ENCODE data around the gene POLDIP2. TPM values are rescaled to one million over a fixed set of nuclear protein-coding genes. Genes with fewer than 3 reads are reported as not detected.

POLDIP2 gene
- total RNA-seq, 1 donor from 2014 or later = 45.9 TPM

GRCh38 chr17:28397687-28398279, 40.5 kb upstream of the POLDIP2 start:
- Histone ChIP-seq H3K4me3 (no peak overlapping the region), H3K9me3 (no peaks in the 10 kb centered on the region), H3K36me3 (no peaks in the 10 kb centered on the region), H3K27me3 (no peaks in the 10 kb centered on the region), H3K4me1 (no peaks in the 10 kb centered on the region), H3K27ac (no peak overlapping the region)
- intact Hi-C loops (cut with DNase I) = no loop called here
- DNase-seq (ENCODE audit: extremely low spot score in 2 of 2) = no peak
- TF ChIP-seq POLR2AphosphoS5 (IDR thresholded peaks at IDR 0.05; ENCODE audit: insufficient read depth in 1 of 2, low read depth in 1 of 2) (no peak), POLR2A (IDR thresholded peaks at IDR 0.05) (no peak)
- TF ChIP-seq, protein P1, sequence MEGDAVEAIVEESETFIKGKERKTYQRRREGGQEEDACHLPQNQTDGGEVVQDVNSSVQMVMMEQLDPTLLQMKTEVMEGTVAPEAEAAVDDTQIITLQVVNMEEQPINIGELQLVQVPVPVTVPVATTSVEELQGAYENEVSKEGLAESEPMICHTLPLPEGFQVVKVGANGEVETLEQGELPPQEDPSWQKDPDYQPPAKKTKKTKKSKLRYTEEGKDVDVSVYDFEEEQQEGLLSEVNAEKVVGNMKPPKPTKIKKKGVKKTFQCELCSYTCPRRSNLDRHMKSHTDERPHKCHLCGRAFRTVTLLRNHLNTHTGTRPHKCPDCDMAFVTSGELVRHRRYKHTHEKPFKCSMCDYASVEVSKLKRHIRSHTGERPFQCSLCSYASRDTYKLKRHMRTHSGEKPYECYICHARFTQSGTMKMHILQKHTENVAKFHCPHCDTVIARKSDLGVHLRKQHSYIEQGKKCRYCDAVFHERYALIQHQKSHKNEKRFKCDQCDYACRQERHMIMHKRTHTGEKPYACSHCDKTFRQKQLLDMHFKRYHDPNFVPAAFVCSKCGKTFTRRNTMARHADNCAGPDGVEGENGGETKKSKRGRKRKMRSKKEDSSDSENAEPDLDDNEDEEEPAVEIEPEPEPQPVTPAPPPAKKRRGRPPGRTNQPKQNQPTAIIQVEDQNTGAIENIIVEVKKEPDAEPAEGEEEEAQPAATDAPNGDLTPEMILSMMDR (IDR thresholded peaks at IDR 0.05) = no peak

- Histone ChIP-seq H3K4me3 (no peak overlapping the region), H3K9me3 (no peaks in the 10 kb centered on the region), H3K4me1 (no peaks in the 10 kb centered on the region), H3K27ac (no peak overlapping the region), H3K27me3 (no peaks in the 10 kb centered on the region), H3K36me3 (peaks cover 0 to 2% of the 10 kb centered on the region in 2 donors)
- no peak for DNase-seq (ENCODE audit: extremely low spot score in 2 of 2)
- TF ChIP-seq POLR2A (IDR thresholded peaks at IDR 0.05) = no peak
- TF ChIP-seq, protein P1 (IDR thresholded peaks at IDR 0.05) = no peak
- intact Hi-C loops (cut with DNase I) = no loop called here
These were observed 39.9 kb upstream of the POLDIP2 start for GRCh38 chr17:28397275-28397674.

DNA sequence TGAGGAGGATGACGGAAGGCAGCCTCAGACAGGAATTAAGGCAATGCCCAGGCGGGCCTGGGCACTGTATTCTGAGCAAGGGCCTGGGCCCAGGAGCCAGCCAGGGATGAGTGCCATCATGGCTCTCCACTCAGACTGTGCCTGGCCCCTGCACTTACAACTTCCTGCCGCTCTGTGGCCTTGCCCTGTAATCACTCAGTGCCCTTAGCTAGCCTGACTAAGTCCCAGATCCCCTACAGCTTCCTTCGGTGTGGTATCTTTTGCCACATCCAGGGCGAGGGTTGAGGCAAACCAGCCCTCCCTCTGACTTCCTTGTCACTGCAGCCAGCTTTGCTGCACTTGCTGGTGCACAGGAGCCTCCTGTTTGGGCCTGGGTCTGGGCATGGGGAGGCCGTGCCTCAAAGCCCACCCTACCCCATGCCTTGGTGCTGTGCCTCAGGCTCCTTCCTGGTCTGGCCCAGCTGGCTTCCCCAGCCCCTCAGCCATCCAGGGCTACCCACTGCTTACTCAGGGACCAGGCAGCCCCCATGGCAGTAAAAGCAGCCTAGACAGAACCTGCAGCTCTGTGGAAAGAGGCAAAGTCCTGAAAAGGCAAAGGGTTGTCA, 39.4 kb upstream of the POLDIP2 start:
- Histone ChIP-seq H3K27ac (no peak overlapping the region), H3K4me3 (no peak overlapping the region), H3K9me3 (no peaks in the 10 kb centered on the region), H3K36me3 (peaks cover 0 to 7% of the 10 kb centered on the region in 2 donors), H3K27me3 (no peaks in the 10 kb centered on the region), H3K4me1 (no peaks in the 10 kb centered on the region)
- TF ChIP-seq POLR2AphosphoS5 (IDR thresholded peaks at IDR 0.05; ENCODE audit: insufficient read depth in 1 of 2, low read depth in 1 of 2) = no peak
- TF ChIP-seq POLR2A (IDR thresholded peaks at IDR 0.05) = no peak
- TF ChIP-seq, protein P1 (IDR thresholded peaks at IDR 0.05) = no peak
- intact Hi-C loops (cut with DNase I) = no loop called here
- DNase-seq (ENCODE audit: extremely low spot score in 2 of 2) = no peak

- intact Hi-C loops (cut with DNase I) = no loop called here
- no peaks in the 10 kb centered on the region for H3K27me3 ChIP-seq
- DNase-seq (ENCODE audit: extremely low spot score in 2 of 2) = no peak
- H3K27ac ChIP-seq = no peak overlapping the region
- TF ChIP-seq, protein P1 (IDR thresholded peaks at IDR 0.05) = no peak
- TF ChIP-seq POLR2AphosphoS5 (IDR thresholded peaks at IDR 0.05; ENCODE audit: insufficient read depth in 1 of 2, low read depth in 1 of 2) (no peak), POLR2A (IDR thresholded peaks at IDR 0.05) (no peak)
- H3K36me3 ChIP-seq = peaks cover 0 to 12% of the 10 kb centered on the region in 2 donors
- no peaks in the 10 kb centered on the region for H3K9me3 ChIP-seq
- H3K4me1 ChIP-seq = no peaks in the 10 kb centered on the region
- no peak overlapping the region for H3K4me3 ChIP-seq
These were observed 38.6 kb upstream of the POLDIP2 start for GRCh38 chr17:28395968-28396367.

- intact Hi-C loops (cut with DNase I) = no loop called here
These were observed 38.1 kb upstream of the POLDIP2 start for GRCh38 chr17:28395426-28395825.

More at GRCh38 chr17:28395426-28395825, 38.1 kb upstream of the POLDIP2 start:
- Histone ChIP-seq H3K27me3 (no peaks in the 10 kb centered on the region), H3K36me3 (peaks cover 0 to 18% of the 10 kb centered on the region in 2 donors), H3K9me3 (no peaks in the 10 kb centered on the region), H3K4me1 (no peaks in the 10 kb centered on the region), H3K4me3 (no peak overlapping the region), H3K27ac (no peak overlapping the region)
- no peak for DNase-seq (ENCODE audit: extremely low spot score in 2 of 2)
- TF ChIP-seq, protein P1 (IDR thresholded peaks at IDR 0.05) = no peak
- TF ChIP-seq POLR2A (IDR thresholded peaks at IDR 0.05) (no peak), POLR2AphosphoS5 (IDR thresholded peaks at IDR 0.05; ENCODE audit: insufficient read depth in 1 of 2, low read depth in 1 of 2) (no peak)

Data from vagina (tissue), 2 donors.